HG02763 (cell line): ENCODE data around the gene NXN.
"Not testable (repeated sequence)": the region's sequence is repeated elsewhere in the genome, so short reads cannot be mapped to it uniquely, and the experiment has no call there.

ENCODE experiments used
- ATAC-seq: cut with Tn5 transposase; IDR thresholded peaks from one replicate; pipeline ENCODE4 v1.9.1; 2021; ENCODE audit warnings: mild to moderate bottlenecking, moderate library complexity; ENCODE audit not compliant: unreplicated experiment

The NXN gene

DNA sequence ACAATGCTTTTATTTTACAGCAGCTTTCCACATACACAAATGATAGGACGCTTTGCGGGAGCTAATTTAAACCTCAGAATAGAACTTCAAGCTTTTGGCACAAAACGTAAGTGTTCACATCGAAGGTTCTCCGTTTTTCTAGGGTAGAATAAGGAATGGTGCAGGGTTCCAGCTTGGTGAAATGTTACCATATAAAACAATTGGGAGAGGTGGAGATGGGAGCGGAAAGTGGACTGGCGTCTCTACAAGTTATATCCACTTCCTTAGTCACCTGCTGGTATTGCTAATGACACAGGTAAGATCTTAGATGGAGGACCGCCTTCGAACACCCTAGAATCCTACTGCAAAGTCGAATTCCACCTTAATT, 1.7 kb upstream of the NXN start:
- ATAC-seq, result no peak

DNA sequence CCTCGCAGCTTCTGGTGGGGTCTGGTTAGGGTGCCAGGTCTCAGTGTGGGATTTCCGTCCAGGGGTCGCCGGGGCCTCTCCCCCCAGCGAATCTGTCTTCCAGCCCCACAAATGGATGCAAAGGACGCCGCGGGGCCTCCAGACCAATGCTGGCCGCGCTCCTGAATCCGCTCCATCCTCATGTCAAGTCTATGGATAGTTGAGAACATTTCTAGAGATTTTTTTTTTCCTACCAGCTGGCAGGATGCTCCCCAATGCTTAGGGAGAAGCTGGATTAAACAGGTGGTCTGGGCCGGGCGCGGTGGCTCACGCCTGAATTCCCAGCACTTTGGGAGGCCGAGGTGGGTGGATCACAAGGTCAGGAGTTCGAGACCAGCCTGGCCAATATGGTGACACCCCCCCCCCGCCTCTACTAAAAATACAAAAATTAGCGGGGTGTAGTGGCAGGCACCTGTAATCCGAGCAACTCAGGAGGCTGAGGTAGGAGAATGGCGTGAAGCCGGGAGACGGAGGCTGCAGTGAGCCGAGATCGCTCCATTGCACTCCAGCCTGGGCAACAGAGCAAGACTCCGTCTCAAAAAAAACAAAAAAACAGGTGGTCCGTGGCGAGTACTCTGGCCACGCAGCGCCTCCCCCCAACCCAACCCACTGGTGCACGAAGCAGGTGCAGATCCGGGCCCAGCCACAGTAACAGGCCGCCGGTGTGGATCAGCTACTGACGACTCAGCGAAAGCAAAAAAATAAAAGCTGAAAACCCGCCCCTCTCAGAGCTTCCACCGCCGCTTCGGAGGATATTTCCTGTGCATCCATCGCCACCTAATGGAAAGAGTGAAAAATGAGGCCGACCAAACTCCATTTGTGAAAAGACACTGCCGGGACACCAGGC, 1.1 kb upstream of the NXN start:
- ATAC-seq, result no peak

DNA sequence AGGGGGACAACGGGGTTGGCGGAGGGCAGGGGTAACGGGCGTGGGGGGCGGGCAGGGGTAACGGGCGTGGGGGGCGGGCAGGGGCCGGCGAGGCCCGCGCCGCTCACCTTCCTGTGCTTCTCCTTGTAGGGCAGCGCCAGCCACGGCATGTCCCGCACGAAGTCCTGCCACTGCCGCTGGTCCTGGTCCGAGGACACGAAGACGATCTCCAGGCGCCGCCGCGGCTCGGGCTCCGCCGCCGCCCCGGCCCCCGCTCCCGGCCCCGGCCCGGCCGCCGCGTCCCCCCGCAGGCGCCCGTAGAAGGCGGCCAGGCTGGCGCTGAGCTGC, 401 bp downstream of the NXN start:
- ATAC-seq, result no peak

DNA sequence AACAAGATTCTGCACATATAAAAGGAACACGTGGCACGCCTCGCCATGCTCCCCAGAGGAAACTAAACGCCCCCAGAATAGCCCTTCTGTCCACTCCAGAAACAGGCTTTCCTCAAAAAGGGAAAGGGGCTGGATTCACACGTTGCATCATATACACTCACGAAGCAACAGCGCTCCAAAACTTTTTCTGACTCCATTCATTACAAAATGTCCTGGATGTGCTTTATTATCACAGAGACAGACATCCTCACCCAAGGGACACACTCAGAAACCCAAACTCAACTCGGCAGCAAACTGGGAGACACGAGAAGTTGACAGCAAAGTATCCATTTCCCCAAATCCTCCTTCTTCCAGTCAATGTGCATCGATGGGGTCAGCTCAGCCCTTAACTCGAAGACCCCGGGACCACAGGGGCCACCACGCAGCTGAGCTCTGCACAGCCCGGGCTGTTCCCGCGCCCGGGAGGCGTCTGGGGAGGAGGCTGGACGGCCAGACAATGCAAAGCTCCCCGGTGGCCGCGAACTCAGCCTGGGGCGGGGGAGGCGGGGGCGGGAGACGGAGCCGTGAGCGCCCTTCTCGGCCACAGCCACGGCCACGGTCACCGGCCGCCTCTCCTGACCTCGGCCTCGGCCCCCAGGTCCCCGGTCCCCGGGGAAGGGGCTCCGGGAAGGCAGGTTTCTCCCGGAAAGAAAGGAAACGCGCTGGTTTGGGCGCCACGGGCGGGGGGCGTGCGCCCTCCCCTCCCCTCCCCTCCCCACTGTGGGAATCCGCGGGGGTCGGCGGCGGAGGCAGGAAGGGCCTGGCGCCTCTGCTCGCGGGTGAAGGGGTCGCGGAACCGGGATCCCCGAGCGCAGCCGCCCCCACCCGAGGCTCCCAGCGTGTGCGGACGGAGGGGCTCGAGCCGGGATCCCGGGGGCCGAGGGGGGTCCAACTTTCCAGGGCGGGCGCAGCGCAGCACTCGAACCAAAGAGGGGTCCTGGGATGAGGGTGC, 1.2 kb downstream of the NXN start:
- ATAC-seq, result no peak

DNA sequence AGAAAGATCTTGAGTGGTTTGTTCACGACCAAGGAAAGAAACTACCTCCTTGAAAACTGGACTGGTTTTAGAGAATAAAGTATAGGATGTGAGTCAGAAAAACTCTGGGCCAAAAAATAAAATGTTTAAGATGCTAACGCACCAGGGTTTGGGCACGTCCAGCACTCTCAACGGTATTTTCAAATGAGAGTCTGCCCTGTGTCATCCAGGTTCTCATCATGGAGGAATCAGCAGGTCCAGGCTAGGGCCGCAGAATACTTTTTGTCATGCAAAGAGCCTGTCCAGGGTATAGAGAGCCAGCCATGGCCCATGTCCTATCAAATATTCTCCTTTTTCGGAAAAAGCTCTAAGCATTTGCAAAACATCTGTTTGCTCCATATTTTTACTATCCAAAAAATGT, 2.4 kb downstream of the NXN start:
- no peak for ATAC-seq

DNA sequence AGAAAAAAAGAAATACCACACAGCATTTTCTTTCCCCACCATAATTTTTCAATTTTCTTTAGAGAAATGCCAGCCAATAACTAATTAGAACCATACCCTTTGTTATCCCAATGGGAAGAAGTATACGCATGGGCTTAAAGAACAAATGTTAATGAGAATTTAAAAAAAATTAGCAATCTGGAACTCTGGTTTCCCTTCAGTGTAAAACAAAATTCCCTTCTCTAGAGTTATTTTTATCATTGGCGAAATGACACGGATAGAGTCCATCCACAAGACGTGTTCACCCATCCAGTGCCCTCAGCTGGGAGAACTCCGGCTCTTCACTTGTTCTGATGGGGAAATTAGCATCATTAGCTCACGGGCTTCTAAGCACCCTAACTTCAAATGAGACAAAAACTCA, 3.3 kb downstream of the NXN start:
- ATAC-seq, result no peak

DNA sequence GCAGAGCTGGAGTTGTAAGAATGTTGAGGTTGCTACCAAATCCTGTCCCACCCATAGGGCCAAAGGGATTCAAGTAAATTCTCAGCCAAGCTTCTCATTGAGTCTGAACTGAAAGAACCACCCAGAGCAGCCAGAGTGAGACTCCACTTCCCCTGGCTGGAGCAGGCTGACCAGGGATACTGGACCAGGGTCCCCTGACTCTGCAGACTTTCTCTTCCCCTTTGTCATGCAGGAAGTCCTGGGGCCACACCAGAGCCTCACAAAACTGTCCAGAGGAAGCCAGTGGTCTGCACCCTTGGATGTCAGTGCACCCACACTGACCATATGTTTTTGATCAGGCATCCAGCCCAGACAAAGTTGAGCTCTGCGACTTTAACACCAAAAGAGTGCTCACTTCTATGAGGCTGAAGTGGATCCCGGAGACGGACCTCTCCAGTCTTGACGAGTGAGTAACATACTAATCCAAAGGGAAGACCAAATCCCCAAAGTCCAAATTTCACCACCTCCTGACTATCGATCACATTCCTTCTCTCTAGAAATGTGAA, 4.1 kb downstream of the NXN start:
- no peak for ATAC-seq

DNA sequence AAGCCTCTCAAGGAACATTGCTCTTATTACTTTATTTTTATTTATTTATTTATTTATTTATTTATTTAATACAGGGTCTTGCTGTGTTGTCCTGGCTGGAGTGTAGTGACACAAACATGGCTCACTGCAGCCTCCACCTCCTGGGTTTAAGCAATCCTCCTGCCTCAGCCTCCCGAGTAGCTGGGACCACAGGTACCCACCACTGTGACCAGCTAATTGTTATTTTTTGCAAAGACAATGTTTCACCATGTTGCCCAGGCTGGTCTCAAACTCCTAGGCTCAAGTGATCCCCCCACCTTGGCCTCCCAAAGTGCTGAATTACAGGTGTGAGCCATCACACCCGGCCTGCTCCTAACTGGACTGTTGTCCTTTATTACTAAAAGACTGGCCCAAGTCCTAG, 4.8 kb downstream of the NXN start:
- ATAC-seq, result not testable (repeated sequence)

DNA sequence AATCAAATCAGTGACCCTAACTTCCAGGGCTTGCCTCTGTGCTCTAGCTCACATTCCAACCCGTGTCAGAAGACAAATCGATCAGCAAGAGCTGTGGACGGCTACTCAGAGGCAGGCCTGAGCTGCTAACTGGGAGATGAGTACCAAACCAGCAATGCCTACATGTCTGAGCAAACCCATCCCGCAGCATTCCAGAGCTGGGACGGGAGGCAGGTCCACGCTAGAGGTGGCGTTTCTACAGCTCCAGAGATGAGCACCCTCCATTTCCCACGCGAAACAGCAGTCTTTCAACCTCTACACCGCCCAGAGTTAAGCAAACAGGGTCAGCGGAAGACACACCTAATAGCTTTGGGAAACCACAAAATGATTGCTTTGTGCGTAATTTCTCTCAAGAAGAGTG, 6.5 kb downstream of the NXN start:
- no peak for ATAC-seq

DNA sequence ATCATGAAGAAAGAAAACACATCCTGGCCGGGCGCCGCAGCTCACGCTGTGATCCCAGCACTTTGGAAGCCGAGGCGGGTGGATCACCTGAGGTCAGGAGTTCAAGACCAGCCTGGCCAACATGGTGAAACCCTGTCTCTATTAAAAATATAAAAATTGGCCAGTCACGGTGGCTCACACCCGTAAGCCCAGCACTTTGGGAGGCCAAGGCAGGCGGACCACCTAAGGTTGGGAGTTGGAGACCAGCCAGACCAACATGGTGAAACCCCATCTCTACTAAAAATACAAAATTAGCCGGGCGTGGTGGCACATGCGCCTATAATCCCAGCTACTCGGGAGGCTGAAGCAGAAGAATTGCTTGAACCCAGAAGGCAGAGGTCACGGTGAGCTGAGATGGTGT, 7.7 kb downstream of the NXN start:
- ATAC-seq, result not testable (repeated sequence)

DNA sequence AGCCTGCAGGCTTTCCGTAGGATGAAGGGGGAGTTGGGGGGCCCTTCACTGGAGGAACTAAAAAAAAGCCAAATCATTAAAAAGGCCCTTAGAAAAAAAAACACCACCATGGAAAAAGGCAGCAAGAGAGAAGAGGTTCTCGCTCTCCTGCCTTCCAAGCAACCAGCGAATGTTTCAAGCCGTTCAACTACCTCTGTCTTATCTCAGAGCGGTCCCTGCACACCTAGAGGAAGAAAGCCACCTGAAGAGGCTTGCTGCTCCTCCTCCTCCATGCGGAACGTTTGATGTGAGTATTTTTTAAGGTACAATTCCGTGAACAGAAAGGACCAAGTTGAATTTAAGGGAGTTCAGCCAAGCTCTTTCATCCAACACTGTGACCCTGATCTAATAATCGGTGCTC, 9.2 kb downstream of the NXN start:
- ATAC-seq, result no peak

DNA sequence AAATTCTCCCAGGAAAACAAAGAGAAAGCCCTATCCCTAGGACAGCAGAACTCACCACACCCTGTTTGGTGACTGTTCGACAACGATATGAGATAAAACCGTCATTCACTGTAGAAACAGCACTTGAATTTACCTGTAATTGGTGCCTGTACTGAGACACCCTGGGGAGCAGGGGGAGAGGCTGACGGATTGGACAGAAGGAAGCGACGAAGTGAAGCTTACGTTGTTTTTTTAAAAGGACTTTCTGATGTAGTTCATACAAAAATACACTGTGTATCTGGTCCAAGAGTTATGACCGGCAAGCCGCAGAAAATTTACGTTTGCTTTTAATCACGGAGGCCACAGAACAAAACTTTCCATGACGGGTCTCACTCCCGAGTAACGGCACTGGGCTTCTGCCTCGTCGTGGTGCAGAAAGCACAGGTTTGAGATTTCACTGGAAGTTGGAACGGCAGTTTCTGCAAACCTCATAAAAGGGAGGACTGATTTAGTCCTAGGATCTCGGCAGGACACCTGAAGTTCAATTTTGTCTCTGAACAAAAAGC, 9.7 kb downstream of the NXN start:
- ATAC-seq, result no peak

DNA sequence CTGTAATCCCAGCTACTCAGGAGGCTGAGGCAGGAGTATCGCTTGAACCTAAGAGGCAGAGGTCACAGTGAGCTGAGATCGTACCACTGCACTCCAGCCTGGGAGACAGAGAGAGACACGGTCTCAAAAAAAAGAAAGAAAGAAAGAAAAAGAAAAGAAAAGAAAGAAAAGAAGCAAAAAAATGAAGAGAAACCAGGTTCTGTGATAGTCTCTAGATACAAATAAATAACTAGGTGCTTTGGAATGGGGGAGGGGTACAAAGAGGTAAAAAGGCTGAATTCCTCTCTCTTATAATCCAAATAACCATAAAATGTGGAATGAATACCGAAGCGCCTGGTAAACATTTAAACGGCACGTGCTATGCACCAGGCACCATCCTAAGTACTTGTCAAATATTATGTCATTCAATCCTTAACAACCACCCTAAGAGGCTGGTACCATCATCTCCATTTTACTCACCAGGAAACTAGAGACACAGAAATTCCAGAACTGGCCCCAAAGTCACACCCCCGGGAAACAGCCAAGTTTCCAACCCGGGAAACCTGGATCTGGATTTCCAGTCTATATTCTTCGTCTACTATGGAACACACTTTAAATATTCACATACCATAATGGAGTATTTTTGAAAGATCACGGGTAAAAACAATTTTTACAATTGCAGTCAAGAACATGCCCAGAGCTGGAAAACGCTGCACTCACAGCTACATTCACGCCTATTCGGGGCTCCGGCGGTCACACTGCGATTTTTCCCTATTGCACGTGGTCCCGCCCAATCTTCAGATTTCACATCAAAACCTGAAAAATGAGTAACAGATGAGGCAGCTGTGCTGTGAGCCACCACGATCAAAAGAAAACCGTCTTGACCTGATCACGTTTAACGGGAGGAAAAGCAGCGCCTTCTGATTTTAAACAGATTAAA, 10.5 kb downstream of the NXN start:
- no peak for ATAC-seq

DNA sequence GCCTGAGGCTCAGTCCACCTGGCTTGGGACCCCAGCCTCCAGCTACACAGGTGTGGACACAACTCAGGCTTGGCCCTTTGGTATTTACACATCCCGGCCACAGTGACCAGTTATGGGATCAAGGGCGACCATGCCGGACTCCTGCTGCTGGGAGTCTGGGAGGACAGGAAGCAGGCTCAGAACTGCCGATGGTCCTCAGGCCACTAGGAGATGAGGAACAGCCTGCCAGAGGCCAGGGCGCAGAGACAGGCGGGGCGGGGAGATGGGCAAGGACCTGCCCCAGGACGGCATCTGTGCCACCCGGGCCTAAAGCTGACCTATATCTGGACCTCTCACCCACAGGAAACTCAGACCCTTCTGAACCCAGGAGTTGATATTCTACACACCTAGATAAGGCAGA, 12.5 kb downstream of the NXN start:
- no peak for ATAC-seq

DNA sequence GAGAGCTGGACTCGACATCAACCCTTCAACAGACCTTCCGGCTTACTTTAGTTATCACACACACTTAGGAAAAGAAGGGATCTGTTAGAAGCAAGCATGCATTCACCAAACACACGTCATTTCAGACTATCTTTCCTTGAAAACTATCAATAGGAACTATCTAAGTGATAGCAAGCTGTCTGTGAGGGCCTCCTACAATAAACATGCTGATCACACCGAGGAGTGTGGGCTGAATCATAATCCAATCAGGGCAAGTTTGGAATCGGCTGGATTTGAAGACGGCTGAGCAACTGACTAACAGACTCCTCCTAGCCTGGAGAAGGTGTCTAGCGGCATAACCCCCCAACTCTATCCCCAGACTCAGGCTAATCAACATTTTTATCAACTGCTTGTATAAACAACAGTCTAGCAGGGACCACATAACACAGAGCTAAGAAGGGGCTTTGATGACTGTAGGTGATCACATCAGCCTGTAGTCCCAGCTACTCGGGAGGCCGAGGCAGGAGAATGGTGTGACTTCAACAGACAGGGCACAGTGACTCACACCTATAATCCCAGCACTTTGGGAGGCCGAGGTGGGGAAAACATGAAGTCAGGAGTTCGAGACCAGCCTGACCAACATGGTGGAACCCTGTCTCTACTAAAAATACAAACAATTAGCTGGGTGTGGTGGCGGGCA, 14.1 kb downstream of the NXN start:
- no peak for ATAC-seq

DNA sequence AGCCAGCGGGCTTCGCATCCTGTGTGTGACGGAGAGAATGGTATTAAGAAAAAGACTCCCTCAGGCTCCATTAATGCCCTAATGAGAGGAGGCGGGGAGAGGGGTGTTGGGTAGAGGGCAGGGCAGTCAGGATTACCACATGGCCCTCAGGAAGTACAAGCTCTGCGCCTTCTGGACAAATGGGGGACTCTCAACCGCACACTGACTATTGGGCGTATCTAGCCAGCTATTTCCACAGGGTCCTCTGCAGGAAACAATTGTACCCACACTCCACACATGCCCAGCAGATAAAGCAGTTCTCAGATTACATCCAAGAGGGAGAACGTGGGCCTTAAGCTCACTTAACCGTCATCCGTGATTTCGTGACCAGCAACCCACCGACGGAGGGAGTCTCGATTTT, 14.7 kb downstream of the NXN start:
- no peak for ATAC-seq

DNA sequence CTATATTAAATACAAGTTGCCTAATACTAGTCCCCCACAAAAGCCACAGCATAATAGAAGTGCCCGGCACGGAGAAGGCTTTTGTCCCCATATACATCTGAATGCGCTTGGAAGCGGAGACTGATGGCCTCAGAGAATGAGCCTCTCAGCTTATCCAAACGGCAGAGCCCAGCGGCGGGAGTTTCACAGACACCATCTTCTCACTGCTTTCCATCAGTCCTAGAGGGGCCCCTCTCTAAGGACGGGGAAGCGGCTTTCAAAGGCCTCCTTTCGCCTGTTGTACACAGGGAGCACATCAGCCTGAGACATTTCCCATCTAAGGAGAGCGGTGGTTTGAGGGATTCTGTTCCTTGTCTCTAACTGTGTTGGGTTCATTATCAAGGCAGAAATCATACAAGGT, 16.9 kb downstream of the NXN start:
- ATAC-seq, result no peak

DNA sequence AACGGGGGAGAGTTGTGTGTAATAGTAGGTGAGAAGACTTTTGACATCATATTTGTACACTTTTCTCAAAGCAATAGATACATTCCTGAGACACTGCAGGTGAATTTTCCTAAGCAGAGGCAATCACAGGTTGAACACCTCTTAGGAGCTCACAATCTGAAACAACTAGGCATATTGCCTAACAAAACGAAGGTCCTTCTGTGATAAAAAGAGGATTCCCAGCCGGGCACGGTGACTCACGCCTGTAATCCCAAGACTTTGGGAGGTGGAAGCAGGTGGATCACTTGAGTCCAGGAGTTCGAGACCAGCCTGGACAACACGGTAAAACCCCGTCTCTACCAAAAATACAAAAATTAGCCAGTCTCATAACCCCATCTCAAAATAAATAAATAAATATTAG, 17.4 kb downstream of the NXN start:
- no peak for ATAC-seq

DNA sequence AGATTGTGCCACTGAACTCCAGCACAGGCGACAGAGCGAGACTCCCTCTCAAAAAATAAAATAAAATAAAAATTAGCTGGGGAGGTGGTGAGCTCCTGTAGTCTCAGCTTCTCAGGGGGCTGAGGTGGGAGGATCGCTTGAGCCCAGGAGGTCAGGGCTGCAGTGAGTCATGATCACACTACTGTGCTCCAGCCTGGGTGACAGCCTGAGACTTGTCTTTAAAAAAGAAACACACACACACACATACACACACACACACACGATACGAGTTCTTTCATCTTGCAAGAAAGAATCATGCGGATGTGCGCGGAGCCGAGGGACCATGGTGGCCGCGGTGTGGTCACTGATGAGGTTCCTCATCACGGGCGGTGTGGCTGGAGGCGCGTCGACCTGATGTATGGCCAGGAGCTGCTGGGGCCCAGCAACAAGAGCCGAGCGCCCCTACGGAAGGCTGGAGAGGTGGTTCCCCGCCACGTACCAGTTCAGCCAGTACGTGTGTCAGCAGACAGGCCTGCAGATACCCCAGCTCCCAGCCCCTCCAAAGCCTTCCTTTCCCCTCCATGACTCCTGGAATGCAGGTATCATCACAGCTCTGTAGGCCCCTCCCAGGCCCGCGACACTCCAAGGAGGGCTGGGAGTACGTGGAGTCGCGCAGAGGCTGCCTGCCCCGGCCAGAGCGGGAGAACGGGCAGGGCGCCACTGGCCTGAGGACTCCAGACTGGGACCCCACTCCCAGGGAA, 20.7 kb downstream of the NXN start:
- no peak for ATAC-seq
